Esophagus muscularis mucosa (tissue), 4 donors: ENCODE data around the gene GAL.

Experiments
- EP300 ChIP-seq: sonication (generic); formaldehyde crosslinking; IDR thresholded peaks from one replicate; pipeline ENCODE4 v1.6.1; 2017; ENCODE audit warnings: antibody characterized with exemption
- POLR2A ChIP-seq: fragments of 450-650 bp; IDR thresholded peaks from one replicate; pipeline ENCODE4 v1.6.1; 2017; ENCODE audit warnings: antibody characterized with exemption, moderate library complexity, mild to moderate bottlenecking, low read depth
- POLR2AphosphoS5 ChIP-seq, 2 donors: sonication (generic); formaldehyde crosslinking; IDR thresholded peaks; one replicate each; pipeline ENCODE4 v1.6.1; 2017; ENCODE audit warnings: antibody characterized with exemption in 2 of 2
- TF ChIP-seq, protein P1 (sequence below), 3 experiments: fragments of 200-600 bp in 2 of 3; fragments of 450-650 bp in 1 of 3; sonication (generic) in 2 of 3; IDR thresholded peaks; one replicate each; pipeline ENCODE4 v1.5.1; 2017 to 2019; ENCODE audit warnings: antibody characterized with exemption in 3 of 3, mild to moderate bottlenecking in 2 of 3, moderate library complexity in 1 of 3

DNA sequence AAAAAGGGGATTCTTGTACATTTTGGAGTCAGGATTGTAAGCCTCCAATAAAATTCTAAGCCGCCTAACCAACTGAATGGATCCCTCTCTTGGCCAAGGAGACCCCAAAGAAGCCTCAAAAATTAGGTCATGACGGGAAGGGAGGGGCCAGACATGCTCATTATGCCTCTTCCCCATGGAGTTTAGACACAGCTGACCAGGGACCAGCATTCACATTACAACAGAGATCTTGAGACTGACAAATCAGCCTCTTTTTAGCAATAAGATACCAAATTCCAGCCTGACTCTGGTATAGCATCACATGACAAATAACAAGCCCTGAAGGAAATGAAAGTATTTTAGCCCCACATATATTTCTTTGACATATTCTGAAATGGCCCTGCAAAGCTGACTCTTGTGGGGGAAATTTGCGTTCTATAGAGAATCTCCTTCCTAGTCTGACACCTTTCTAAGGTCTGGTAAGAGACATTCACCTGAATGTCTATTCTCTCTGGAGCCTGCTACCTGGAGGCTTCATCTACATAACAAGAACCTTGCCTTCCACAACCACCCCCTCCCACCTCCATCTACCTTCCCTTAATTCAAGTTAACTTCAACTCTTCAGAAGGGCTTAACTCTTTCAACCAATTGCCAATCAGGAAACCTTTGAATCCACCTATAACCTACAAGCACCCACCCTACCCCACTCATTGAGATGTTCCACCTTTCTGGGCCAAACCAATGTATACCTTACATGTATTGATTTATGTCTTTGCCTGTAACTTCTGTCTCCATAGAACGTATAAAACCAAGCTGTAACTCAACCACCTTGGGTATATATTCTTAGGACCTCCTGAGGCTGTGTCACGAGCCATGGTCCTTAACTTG lies 10.3 kb downstream of the GAL start:
- TF ChIP-seq, protein P1, sequence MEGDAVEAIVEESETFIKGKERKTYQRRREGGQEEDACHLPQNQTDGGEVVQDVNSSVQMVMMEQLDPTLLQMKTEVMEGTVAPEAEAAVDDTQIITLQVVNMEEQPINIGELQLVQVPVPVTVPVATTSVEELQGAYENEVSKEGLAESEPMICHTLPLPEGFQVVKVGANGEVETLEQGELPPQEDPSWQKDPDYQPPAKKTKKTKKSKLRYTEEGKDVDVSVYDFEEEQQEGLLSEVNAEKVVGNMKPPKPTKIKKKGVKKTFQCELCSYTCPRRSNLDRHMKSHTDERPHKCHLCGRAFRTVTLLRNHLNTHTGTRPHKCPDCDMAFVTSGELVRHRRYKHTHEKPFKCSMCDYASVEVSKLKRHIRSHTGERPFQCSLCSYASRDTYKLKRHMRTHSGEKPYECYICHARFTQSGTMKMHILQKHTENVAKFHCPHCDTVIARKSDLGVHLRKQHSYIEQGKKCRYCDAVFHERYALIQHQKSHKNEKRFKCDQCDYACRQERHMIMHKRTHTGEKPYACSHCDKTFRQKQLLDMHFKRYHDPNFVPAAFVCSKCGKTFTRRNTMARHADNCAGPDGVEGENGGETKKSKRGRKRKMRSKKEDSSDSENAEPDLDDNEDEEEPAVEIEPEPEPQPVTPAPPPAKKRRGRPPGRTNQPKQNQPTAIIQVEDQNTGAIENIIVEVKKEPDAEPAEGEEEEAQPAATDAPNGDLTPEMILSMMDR (IDR thresholded peaks at IDR 0.05), result no peak
- TF ChIP-seq POLR2AphosphoS5 (IDR thresholded peaks at IDR 0.05) (no peak), POLR2A (no peak), EP300 (no peak)
